K562 (cell line): ENCODE results near the gene TMC4. TPM values are rescaled to one million over a fixed set of nuclear protein-coding genes. Genes with fewer than 3 reads are reported as not detected.
"Not testable (repeated sequence)": the region's sequence is repeated elsewhere in the genome, so short reads cannot be mapped to it uniquely, and the experiment has no call there.

Source experiments
- ATAC-seq: fragments of 200-7000 bp; cut with Tn5 transposase; 3 replicates; pipeline ENCODE4 v1.9.1; 2020; ENCODE audit warnings: moderate library complexity
- BruUV-seq: library from RNA; stranded (reverse); fragments of 400-500 nt; replicated peaks from 2 replicates; lab custom pipeline; 2021; lab: Mats Ljungman, UMichigan
- CTCF ChIA-PET: fragments of 300-600 bp; formaldehyde crosslinking; extraction: SDS; loops from one replicate; lab custom pipeline; 2021; ENCODE audit warnings: low intra/inter-chr PET ratio; lab: Yijun Ruan, JAX
- POLR2A ChIA-PET: fragments of 300-600, 350-650 bp; sonication (Branson Sonifier 250); formaldehyde crosslinking; extraction: SDS; loops from one replicate; lab custom pipeline; 2021; ENCODE audit warnings: antibody characterized with exemption, inconsistent platforms; lab: Yijun Ruan, JAX
- DNase-seq, 4 experiments: peaks; one replicate each; pipeline versions ENCODE4 v3.0.0 to v3.0.0-alpha.2; 2011 to 2018; ENCODE audit warnings: low spot score in 3 of 4, mixed read lengths in 3 of 4; ENCODE audit errors: extremely low read depth in 1 of 4
- FAIRE-seq: peaks from 2 replicates; lab custom pipeline; 2011; peaks lifted over from hg19 to GRCh38; lab: Jason Lieb, UNC
- H2AFZ ChIP-seq: 2 replicates; pipeline ENCODE4 v1.6.0; 2011; ENCODE audit warnings: low read depth, low read length, control low read depth, inconsistent platforms
- H3K27ac ChIP-seq: fragments of 200-600 bp; 3 replicates; pipeline ENCODE4 v1.8.0; 2011; ENCODE audit warnings: low read depth, mild to moderate bottlenecking, control low read depth, inconsistent platforms, low read length, moderate library complexity, mixed read lengths; ENCODE audit errors: extremely low read depth
- H3K27me3 ChIP-seq, 2 experiments: fragments of 300-600 bp in 1 of 2; 2 replicates in 1 of 2; 3 replicates in 1 of 2; pipeline versions ENCODE4 v1.6.0 to v1.8.0; 2011; ENCODE audit warnings: inconsistent platforms in 2 of 2, low read length in 2 of 2, mild to moderate bottlenecking in 1 of 2, mixed read lengths in 1 of 2, moderate library complexity in 1 of 2; ENCODE audit not compliant: control insufficient read depth in 2 of 2, insufficient read depth in 2 of 2
- H3K36me3 ChIP-seq: fragments of 300-600 bp; 3 replicates; pipeline ENCODE4 v1.8.0; 2011; ENCODE audit warnings: mild to moderate bottlenecking, low read length, inconsistent platforms; ENCODE audit not compliant: control insufficient read depth, insufficient read depth
- H3K4me1 ChIP-seq, 2 experiments: fragments of 200-600 bp in 1 of 2; replicated peaks in 1 of 2; 2 replicates in 1 of 2; 3 replicates in 1 of 2; pipeline versions ENCODE4 v1.5.1 to v1.8.0; 2011; ENCODE audit warnings: inconsistent platforms in 2 of 2, low read length in 2 of 2, mild to moderate bottlenecking in 1 of 2, mixed read lengths in 1 of 2, moderate library complexity in 1 of 2; ENCODE audit not compliant: control insufficient read depth in 2 of 2, insufficient read depth in 2 of 2
- H3K4me2 ChIP-seq: 2 replicates; pipeline ENCODE4 v1.6.1; 2011; ENCODE audit warnings: low read length, control low read depth, inconsistent platforms, mixed read lengths; ENCODE audit not compliant: insufficient read depth
- H3K4me3 ChIP-seq: fragments of 200-600 bp; sonication (generic), shearing (Covaris generic); 2 replicates; pipeline ENCODE4 v1.5.1; 2016; ENCODE audit warnings: control low read depth, inconsistent platforms
- H3K79me2 ChIP-seq: fragments of 200-600 bp; 3 replicates; pipeline ENCODE4 v1.8.0; 2011; ENCODE audit warnings: low read length, inconsistent platforms; ENCODE audit not compliant: control insufficient read depth, insufficient read depth
- H3K9ac ChIP-seq, 2 experiments: 2 replicates each; pipeline versions ENCODE4 v1.6.0 to v1.6.1; 2011; ENCODE audit warnings: low read depth in 2 of 2, low read length in 2 of 2, control low read depth in 1 of 2, inconsistent platforms in 1 of 2, mild to moderate bottlenecking in 1 of 2, mixed read lengths in 1 of 2; ENCODE audit not compliant: insufficient read depth in 1 of 2
- H3K9me1 ChIP-seq: one replicate; pipeline ENCODE4 v1.6.0; 2011; ENCODE audit warnings: inconsistent platforms, mild to moderate bottlenecking, low read length, moderate library complexity; ENCODE audit not compliant: control insufficient read depth, insufficient read depth
- H3K9me3 ChIP-seq: replicated peaks from 2 replicates; pipeline ENCODE4 v1.5.1; 2011; ENCODE audit warnings: low read depth, low read length, inconsistent platforms; ENCODE audit not compliant: control insufficient read depth, insufficient read depth
- H4K20me1 ChIP-seq: replicated peaks from 2 replicates; pipeline ENCODE4 v1.6.1; 2011; ENCODE audit warnings: low read length, inconsistent platforms, mixed read lengths; ENCODE audit not compliant: control insufficient read depth, insufficient read depth
- ARID1B ChIP-seq: fragments of 450-650 bp; IDR thresholded peaks from 2 replicates; pipeline ENCODE4 v1.6.1; 2016; ENCODE audit warnings: antibody characterized with exemption, mild to moderate bottlenecking, inconsistent platforms
- CBFA2T2 ChIP-seq: fragments of 450-650 bp; conservative IDR thresholded peaks from 2 replicates; pipeline ENCODE4 v1.6.1; 2017; ENCODE audit warnings: mild to moderate bottlenecking
- CBFA2T3 ChIP-seq: fragments of 450-650 bp; IDR thresholded peaks from 2 replicates; pipeline ENCODE4 v1.6.1; 2017
- DPF2 ChIP-seq: fragments of 450-650 bp; IDR thresholded peaks from 2 replicates; pipeline ENCODE4 v1.6.1; 2016
- HMBOX1 ChIP-seq: sonication (generic); IDR thresholded peaks from 2 replicates; pipeline ENCODE4 v1.6.1; 2016
- KDM1A ChIP-seq, 2 experiments: fragments of 450-650 bp; IDR thresholded peaks; 2 replicates each; pipeline ENCODE4 v1.6.1; 2016; ENCODE audit warnings: mild to moderate bottlenecking in 2 of 2
- MNT ChIP-seq, 2 experiments: fragments of 450-650 bp; conservative IDR thresholded peaks; 2 replicates each; pipeline ENCODE4 v1.6.1; 2017; ENCODE audit warnings: mild to moderate bottlenecking in 2 of 2, moderate library complexity in 2 of 2
- NCOR1 ChIP-seq: fragments of 450-650 bp; IDR thresholded peaks from 2 replicates; pipeline ENCODE4 v1.6.1; 2016; ENCODE audit warnings: mild to moderate bottlenecking, moderate library complexity
- TAL1 ChIP-seq: fragments of 450-650 bp; IDR thresholded peaks from 2 replicates; pipeline ENCODE4 v1.6.1; 2016; ENCODE audit warnings: mild to moderate bottlenecking
- WGBS: fragments of 100-300 bp; shearing (Covaris generic); methylation state at CpG from one replicate; pipeline ENCODE4 v1.1.6; 2016; ENCODE audit warnings: low coverage, mixed read lengths; ENCODE audit not compliant: insufficient coverage; ENCODE audit errors: missing lambda C conversion rate; 5-methylcytosine and 5-hydroxymethylcytosine counted together
- in situ Hi-C: fragments of 300-500 bp; cut with MboI; formaldehyde crosslinking; loops from 4 replicates; pipeline ENCODE4 v1.15.0; 2018; ENCODE audit warnings: inconsistent platforms, mixed read lengths
- intact Hi-C: fragments of 100-400 bp; cut with micrococcal nuclease; formaldehyde crosslinking; loops from 2 replicates; pipeline ENCODE4 v1.14.2; 2022
- polyA plus RNA-seq, 8 experiments: library from polyadenylated mRNA; depleted of rRNA in 4 of 8; stranded (reverse) in 5 of 8; unstranded in 3 of 8; fragments of >200 nt; fragmentation: Nextera tagmentation in 2 of 8; fragmentation: Illumina TruSeq in 1 of 8; extraction: Ambion mirVana in 2 of 8; extraction: Trizol in 1 of 8; gene quantifications; 2 replicates each; pipeline versions ENCODE4 v1.2.1 to v1.2.3, GENCODE V29; 2011 to 2014; ENCODE audit warnings: inconsistent platforms in 1 of 8, missing spikeins in 1 of 8
- total RNA-seq, 7 experiments: library from RNA; depleted of rRNA in 6 of 7; stranded (reverse); fragments of >200 nt in 6 of 7; fragmentation: Illumina TruSeq in 2 of 7; extraction: Trizol in 2 of 7; gene quantifications; 2 replicates each; pipeline versions ENCODE4 v1.2.1 to v1.2.3, GENCODE V29; 2011 to 2021; ENCODE audit warnings: low replicate concordance in 1 of 7

The TMC4 gene
- total and polyA plus RNA-seq, 9 of the 15 experiments (the other 6 are each of a cell fraction or from before 2014, with no cell fraction given), result 0.12 to 0.79 (median 0.36) TPM; not detected in 2

GRCh38 chr19:54214217-54214616 is 41.3 kb upstream of the TMC4 start:
- Histone ChIP-seq H4K20me1 (peaks cover 17% of the 10 kb centered on the region), H3K79me2 (peaks cover 16% of the 10 kb centered on the region; the same call in 2 of the 3 replicates), H3K36me3 (peaks cover 18% of the 10 kb centered on the region; the same call in 2 of the 3 replicates), H3K27ac (peak overlapping the region; percentile 58; the same call in 1 of the 3 replicates), H3K4me1 (peaks cover 22 to 43% of the 10 kb centered on the region in 2 experiments)
- H3K4me2 ChIP-seq, H3K4me3 ChIP-seq, CTCF ChIA-PET, in situ Hi-C loops, H3K9me3 ChIP-seq, BruUV-seq, H2AFZ ChIP-seq, DNase-seq: not testable (repeated sequence)
- POLR2A ChIA-PET, result interaction anchor here (7.0 kb wide), 1 partner anchor 13 kb away, joined by 66 read pairs; the partner anchor contains the start of gene RPS9
- TF ChIP-seq CBFA2T2 (peak; percentile 68; the same call in 1 of the 2 replicates), ARID1B (peak; percentile 44; the same call in 1 of the 2 replicates), NCOR1 (peak; percentile 52; the same call in 1 of the 2 replicates), KDM1A (IDR thresholded peaks at IDR 0.05) (peak in 1 of 2 experiments; percentile 41; a peak in 1 of 4 replicates), DPF2 (peak; percentile 58; the same call in 1 of the 2 replicates), CBFA2T3 (peak; percentile 80), MNT (conservative IDR thresholded peaks at IDR 0.05) (peak in 1 of 2 experiments; percentile 49; a peak in 1 of 4 replicates), HMBOX1 (0 out of 2 replicates have a peak, but pooled peaks have one; percentile 33), TAL1 (peak; percentile 47; the same call in 1 of the 2 replicates)
- TF ChIP-seq, all 486 proteins: peak for 9; not testable (repeated sequence) for 477
- H3K9ac ChIP-seq, intact Hi-C loops, H3K27me3 ChIP-seq, ATAC-seq, H3K9me1 ChIP-seq: not testable (repeated sequence)
- WGBS, result 6% methylated on average over 4 of the region's 5 CpGs
- FAIRE-seq, result peak; percentile 37
